GM12865 (cell line): ENCODE results near the gene C21orf58.

Source experiments
- DNase-seq: peaks from one replicate; pipeline ENCODE4 v3.0.0; 2010; ENCODE audit warnings: low read depth
- H3K4me3 ChIP-seq: 2 replicates; pipeline ENCODE4 v1.5.1; 2011; ENCODE audit warnings: mild to moderate bottlenecking, low read depth, low read length, control low read depth
- TF ChIP-seq, protein P1 (sequence below): IDR thresholded peaks from 2 replicates; pipeline ENCODE4 v1.5.1; 2011; ENCODE audit warnings: low read length, control low read depth, low read depth, inconsistent platforms; ENCODE audit not compliant: insufficient read depth; ENCODE audit errors: missing control alignments

C21orf58 gene

GRCh38 chr21:46366561-46366960 lies 42.9 kb upstream of the C21orf58 start:
- TF ChIP-seq, protein P1, sequence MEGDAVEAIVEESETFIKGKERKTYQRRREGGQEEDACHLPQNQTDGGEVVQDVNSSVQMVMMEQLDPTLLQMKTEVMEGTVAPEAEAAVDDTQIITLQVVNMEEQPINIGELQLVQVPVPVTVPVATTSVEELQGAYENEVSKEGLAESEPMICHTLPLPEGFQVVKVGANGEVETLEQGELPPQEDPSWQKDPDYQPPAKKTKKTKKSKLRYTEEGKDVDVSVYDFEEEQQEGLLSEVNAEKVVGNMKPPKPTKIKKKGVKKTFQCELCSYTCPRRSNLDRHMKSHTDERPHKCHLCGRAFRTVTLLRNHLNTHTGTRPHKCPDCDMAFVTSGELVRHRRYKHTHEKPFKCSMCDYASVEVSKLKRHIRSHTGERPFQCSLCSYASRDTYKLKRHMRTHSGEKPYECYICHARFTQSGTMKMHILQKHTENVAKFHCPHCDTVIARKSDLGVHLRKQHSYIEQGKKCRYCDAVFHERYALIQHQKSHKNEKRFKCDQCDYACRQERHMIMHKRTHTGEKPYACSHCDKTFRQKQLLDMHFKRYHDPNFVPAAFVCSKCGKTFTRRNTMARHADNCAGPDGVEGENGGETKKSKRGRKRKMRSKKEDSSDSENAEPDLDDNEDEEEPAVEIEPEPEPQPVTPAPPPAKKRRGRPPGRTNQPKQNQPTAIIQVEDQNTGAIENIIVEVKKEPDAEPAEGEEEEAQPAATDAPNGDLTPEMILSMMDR, result no peak
- no peak overlapping the region for H3K4me3 ChIP-seq
- DNase-seq, result no peak

- TF ChIP-seq, protein P1, result no peak
Observed at GRCh38 chr21:46366091-46366490, 42.4 kb upstream of the C21orf58 start.

GRCh38 chr21:46363698-46364097 lies 40.0 kb upstream of the C21orf58 start:
- no peak overlapping the region for H3K4me3 ChIP-seq
- TF ChIP-seq, protein P1, result no peak
- DNase-seq, result no peak

More at GRCh38 chr21:46366091-46366490, 42.4 kb upstream of the C21orf58 start:
- H3K4me3 ChIP-seq, result no peak overlapping the region
- DNase-seq, result no peak

GRCh38 chr21:46362946-46363345 lies 39.3 kb upstream of the C21orf58 start:
- H3K4me3 ChIP-seq, result no peak overlapping the region
- no peak for DNase-seq
- TF ChIP-seq, protein P1, result no peak

GRCh38 chr21:46361935-46362334 lies 38.3 kb upstream of the C21orf58 start:
- no peak overlapping the region for H3K4me3 ChIP-seq
- DNase-seq, result no peak
- TF ChIP-seq, protein P1, result no peak

DNA sequence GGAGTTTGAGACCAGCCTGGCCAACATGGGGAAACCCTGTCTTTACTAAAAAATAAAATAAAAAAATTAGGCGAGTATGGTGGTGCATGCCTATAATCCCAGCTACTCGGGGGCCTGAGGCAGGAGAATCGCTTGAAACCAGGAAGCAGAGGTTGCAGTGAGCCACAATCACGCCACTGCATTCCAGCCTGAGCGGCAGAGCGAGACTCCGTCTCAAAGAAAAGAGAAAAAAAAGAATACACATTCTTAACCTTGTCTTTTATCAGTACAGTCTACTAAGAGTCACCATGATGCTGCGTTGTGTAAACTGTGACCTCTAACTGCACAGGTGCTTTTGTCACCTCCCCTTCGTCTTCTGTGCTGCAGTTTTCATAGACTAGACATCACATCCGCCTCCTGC lies 37.5 kb upstream of the C21orf58 start:
- no peak for DNase-seq
- H3K4me3 ChIP-seq, result no peak overlapping the region
- TF ChIP-seq, protein P1, result no peak

- H3K4me3 ChIP-seq, result peak overlapping the region; percentile 34; the same call in 1 of the 2 replicates
- TF ChIP-seq, protein P1, result no peak
- DNase-seq, result no peak
Observed at GRCh38 chr21:46357684-46358425, 34.2 kb upstream of the C21orf58 start.
